Muscle of leg (tissue), 11 donors: Measurements from ENCODE around the gene GGT1. TPM values are rescaled to one million over a fixed set of nuclear protein-coding genes. Genes with fewer than 3 reads are reported as not detected.

Experiments
- DNase-seq: peaks from one replicate; pipeline ENCODE4 v3.0.0; 2013
- H3K27ac ChIP-seq: one replicate; pipeline ENCODE4 v1.5.1; 2013; ENCODE audit warnings: mild to moderate bottlenecking, low read length, control low read depth
- H3K27me3 ChIP-seq: one replicate; pipeline ENCODE4 v1.6.1; 2013; ENCODE audit warnings: low read length; ENCODE audit not compliant: control insufficient read depth, insufficient read depth
- H3K36me3 ChIP-seq: one replicate; pipeline ENCODE4 v1.6.1; 2013; ENCODE audit warnings: low read length; ENCODE audit not compliant: control insufficient read depth, insufficient read depth
- H3K4me1 ChIP-seq: one replicate; pipeline ENCODE4 v1.6.1; 2013; ENCODE audit warnings: low read length; ENCODE audit not compliant: control insufficient read depth, insufficient read depth
- H3K4me3 ChIP-seq: one replicate; pipeline ENCODE4 v1.5.1; 2013; ENCODE audit warnings: low read length, control low read depth
- H3K9me3 ChIP-seq: replicated peaks from 2 replicates; pipeline ENCODE4 v1.6.1; 2013; ENCODE audit warnings: low read depth, low read length; ENCODE audit not compliant: control insufficient read depth
- WGBS: methylation state at CpG from one replicate; pipeline ENCODE4 v1.1.5; 2013; ENCODE audit warnings: missing lambda C conversion rate; ENCODE audit not compliant: insufficient coverage; 5-methylcytosine and 5-hydroxymethylcytosine counted together
- polyA plus RNA-seq, 8 donors: library from polyadenylated mRNA; unstranded; fragments of 120-200 nt; gene quantifications; one replicate each; pipeline versions ENCODE4 v1.2.1 to v1.2.3, GENCODE V29; 2013; ENCODE audit warnings: inconsistent platforms in 1 of 8, low replicate concordance in 1 of 8; ENCODE audit not compliant: insufficient read length in 8 of 8, insufficient read depth in 1 of 8
- total RNA-seq: library from RNA; stranded (reverse); fragments of 120-200 nt; gene quantifications from one replicate; pipeline ENCODE4 v1.2.4, GENCODE V29; 2013

The GGT1 gene
- total and polyA plus RNA-seq, 9 donors, result 2.3 to 7.8 (median 2.8) TPM

- Histone ChIP-seq H3K4me1 (peaks cover 19% of the 10 kb centered on the region), H3K9me3 (no peaks in the 10 kb centered on the region), H3K27ac (peak overlapping the region; percentile 40), H3K4me3 (no peak overlapping the region), H3K36me3 (peaks cover 40% of the 10 kb centered on the region), H3K27me3 (no peaks in the 10 kb centered on the region)
- DNase-seq, result no peak
- no CpG with 5 or more reads among the region's 5 CpGs for WGBS
Measured at GRCh38 chr22:24584166-24584790, 18.7 kb upstream of the GGT1 start.

DNA sequence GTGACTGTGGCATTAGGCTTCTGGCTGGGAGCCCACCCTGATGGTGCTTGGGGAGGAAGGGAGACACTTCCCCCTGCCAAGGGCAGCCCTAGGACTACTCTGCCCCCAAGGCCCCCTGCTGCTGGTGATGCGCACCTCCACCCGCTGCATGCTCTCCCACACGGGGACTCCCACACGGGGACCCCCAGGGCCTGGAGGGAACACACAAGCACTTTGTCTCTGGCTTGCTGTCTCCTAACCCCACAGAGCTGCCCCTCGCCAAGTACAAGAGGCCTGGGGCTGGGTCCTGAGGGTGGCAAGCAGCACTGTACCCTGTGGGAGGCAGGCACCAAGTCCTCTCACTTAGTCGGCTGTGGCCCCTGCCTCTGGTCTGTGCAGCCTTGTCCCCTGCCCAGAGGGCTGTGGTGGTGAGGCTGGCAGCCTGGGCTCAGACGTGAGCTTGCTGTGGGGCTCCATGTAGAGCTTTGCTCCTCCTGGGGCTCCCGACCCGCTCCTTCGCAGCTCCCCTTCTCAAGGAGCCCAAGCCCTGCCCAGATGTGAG lies 18.1 kb upstream of the GGT1 start:
- no peaks in the 10 kb centered on the region for H3K9me3 ChIP-seq
- no peak overlapping the region for H3K4me3 ChIP-seq
- H3K36me3 ChIP-seq, result peaks cover 44% of the 10 kb centered on the region
- H3K27me3 ChIP-seq, result no peaks in the 10 kb centered on the region
- WGBS, result 81% methylated on average over 10 of the region's 10 CpGs
- DNase-seq, result no peak
- no peak overlapping the region for H3K27ac ChIP-seq
- peaks cover 19% of the 10 kb centered on the region for H3K4me1 ChIP-seq

DNA sequence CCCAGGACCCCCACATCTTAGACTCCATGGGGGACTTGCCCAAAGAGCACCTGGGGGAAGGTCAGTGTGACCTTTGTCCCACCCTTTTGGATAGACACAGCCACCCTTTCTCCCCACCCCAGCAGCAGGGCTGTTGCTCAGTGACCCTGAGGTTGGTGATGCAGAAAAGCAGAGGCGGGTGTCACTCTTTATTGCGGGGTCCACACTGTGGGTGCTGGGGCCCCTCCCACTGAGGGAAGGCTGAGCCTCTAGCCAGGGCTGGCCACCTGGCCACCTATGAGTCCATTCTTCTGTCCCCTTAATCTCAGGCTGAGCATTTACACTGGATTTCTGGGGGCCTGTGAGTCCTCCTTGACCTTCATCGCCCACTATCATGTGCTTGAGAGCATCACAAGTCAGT lies 17.5 kb upstream of the GGT1 start:
- 86% methylated on average over 2 of the region's 3 CpGs for WGBS
- Histone ChIP-seq H3K9me3 (no peaks in the 10 kb centered on the region), H3K27me3 (no peaks in the 10 kb centered on the region), H3K36me3 (peaks cover 44% of the 10 kb centered on the region), H3K4me1 (peaks cover 19% of the 10 kb centered on the region), H3K27ac (no peak overlapping the region), H3K4me3 (no peak overlapping the region)
- no peak for DNase-seq

- H3K27me3 ChIP-seq, result no peaks in the 10 kb centered on the region
- no peak for DNase-seq
- H3K4me3 ChIP-seq, result no peak overlapping the region
- no peak overlapping the region for H3K27ac ChIP-seq
- H3K36me3 ChIP-seq, result peaks cover 44% of the 10 kb centered on the region
- WGBS, result 92% methylated on average over 24 of the region's 24 CpGs
- no peaks in the 10 kb centered on the region for H3K9me3 ChIP-seq
- peaks cover 19% of the 10 kb centered on the region for H3K4me1 ChIP-seq
Measured at GRCh38 chr22:24585927-24586546, 17.0 kb upstream of the GGT1 start.

DNA sequence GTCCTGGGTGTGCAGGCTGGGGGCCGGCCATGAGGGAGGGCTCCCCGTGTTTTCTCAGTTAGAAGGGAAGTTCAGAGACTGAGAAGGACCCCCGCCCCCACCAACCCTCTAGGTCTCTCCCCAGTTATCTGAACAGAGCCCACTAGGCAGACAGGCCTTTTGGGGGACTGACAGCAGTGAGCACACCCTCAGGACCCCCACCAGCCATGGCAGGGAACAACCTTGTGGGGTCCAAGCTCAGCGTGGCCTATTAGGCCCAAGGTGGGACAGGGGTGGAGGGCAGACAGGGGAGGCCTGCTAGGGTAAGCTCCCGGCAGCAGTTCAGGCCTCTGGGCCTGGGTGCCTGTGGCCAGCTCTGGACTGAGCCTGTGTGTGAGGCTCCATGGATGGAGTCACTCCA lies 15.7 kb upstream of the GGT1 start:
- Histone ChIP-seq H3K27ac (no peak overlapping the region), H3K36me3 (peaks cover 44% of the 10 kb centered on the region), H3K27me3 (no peaks in the 10 kb centered on the region), H3K4me1 (peaks cover 24% of the 10 kb centered on the region), H3K9me3 (no peaks in the 10 kb centered on the region), H3K4me3 (no peak overlapping the region)
- DNase-seq, result no peak
- 77% methylated on average over 2 of the region's 5 CpGs for WGBS

DNA sequence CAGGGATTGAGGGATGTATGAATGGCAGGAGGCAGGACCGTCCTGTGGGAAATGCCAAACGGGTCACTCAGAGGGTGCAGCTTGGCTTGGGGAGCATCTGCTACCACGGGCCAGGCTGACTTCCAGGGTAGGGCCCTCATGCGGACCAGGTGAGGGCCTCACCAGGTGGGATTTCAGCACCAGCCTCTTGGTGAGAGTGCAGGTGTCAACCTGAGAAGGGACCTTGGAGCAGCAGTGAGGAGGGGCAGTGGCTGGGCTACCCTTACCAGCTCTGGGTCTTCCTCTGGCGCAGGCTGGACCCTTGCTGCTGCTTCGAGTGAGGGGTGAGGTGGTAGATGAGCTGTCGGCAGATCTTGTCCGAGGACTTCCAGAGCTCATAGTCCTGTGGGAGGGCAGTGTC lies 15.0 kb upstream of the GGT1 start:
- no peaks in the 10 kb centered on the region for H3K27me3 ChIP-seq
- H3K9me3 ChIP-seq, result no peaks in the 10 kb centered on the region
- no peak overlapping the region for H3K4me3 ChIP-seq
- WGBS, result 94% methylated on average over 6 of the region's 8 CpGs
- H3K27ac ChIP-seq, result no peak overlapping the region
- no peak for DNase-seq
- peaks cover 44% of the 10 kb centered on the region for H3K36me3 ChIP-seq
- peaks cover 25% of the 10 kb centered on the region for H3K4me1 ChIP-seq

DNA sequence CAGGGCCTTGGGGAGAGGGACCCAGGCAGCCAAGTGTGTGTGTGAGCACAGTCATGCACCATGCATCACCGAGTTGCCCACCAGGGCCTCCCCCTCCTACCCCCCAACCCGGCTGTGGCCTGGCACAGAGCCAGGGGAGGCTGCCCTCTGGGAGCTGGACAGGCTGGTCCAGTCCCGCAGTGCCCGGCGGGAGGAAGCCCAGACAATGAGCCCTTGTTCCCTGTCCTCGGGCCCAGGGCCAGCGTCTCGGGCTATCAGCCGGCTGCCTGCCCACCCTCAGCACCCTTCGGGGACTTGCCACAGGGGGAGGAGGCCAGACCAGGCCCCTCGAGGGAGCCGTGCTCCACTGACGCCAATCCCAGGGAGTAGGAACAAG lies 14.6 kb upstream of the GGT1 start:
- 77% methylated on average over 9 of the region's 13 CpGs for WGBS
- H3K27ac ChIP-seq, result no peak overlapping the region
- no peaks in the 10 kb centered on the region for H3K9me3 ChIP-seq
- peaks cover 44% of the 10 kb centered on the region for H3K36me3 ChIP-seq
- no peak overlapping the region for H3K4me3 ChIP-seq
- no peaks in the 10 kb centered on the region for H3K27me3 ChIP-seq
- peaks cover 24% of the 10 kb centered on the region for H3K4me1 ChIP-seq
- DNase-seq, result no peak

DNA sequence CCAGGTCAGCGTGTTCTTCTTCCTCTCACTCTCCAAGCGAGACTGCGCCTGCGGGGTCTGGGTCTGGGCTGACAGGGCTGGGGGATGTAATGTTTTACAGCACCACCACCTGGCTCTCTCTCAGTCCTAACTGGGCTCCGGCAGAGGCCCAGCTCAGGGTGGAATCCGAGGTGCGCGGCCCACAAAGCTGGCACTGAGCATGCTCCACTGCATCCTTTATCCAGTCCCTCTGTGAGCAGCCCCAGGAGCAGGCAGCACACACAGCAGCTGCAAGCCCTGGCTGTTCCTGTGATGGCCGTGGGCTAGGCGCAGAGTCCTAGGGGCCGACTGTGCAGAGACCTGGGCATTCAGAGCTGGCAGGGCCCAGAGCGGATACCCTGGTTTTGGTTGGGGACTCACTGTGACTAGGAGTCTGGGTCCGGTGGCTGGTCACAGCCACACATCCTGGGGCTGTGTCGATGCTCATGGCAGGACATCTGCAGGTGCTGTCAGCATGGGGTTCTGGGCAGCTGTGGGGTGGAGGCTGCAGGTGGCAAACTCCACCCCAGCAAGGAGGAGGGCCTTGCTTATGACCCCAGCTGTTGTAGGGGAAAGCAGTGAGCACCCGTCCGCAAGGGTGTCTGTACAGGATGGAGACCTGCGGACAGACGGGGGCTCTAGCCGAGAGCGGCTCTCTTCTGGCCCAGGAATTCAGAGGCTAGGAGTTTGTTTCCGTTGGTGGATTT lies 14.1 kb upstream of the GGT1 start:
- H3K4me1 ChIP-seq, result peaks cover 20% of the 10 kb centered on the region
- H3K36me3 ChIP-seq, result peaks cover 44% of the 10 kb centered on the region
- 93% methylated on average over 17 of the region's 21 CpGs for WGBS
- DNase-seq, result no peak
- H3K27me3 ChIP-seq, result no peaks in the 10 kb centered on the region
- no peak overlapping the region for H3K4me3 ChIP-seq
- no peaks in the 10 kb centered on the region for H3K9me3 ChIP-seq
- no peak overlapping the region for H3K27ac ChIP-seq

DNA sequence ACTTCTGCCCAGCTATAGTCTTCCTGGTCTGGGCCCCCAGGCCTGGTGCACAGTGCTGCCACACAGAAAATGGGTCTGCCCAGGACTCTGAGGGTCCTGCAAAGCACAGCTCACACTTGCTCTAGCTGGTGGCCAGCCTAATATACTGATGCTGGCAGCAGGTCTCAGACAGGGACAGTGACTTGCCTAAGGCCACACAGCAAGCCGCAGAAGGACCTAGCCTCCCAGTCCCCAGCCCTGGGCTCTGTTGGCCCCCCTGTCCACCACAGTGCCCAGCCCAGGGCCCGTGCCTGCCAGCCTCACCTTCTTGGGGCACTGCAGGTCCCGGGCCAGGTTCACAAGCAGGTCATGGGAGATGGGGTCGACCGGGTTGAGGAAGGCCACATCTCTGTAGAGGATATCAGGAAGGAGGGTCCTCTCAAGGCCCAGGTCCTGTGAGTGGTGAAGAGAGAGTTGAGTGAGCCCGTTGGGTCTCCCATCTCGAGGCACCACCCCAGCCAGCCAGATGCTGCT lies 13.4 kb upstream of the GGT1 start:
- Histone ChIP-seq H3K27me3 (no peaks in the 10 kb centered on the region), H3K27ac (no peak overlapping the region), H3K9me3 (no peaks in the 10 kb centered on the region), H3K36me3 (peaks cover 44% of the 10 kb centered on the region), H3K4me3 (no peak overlapping the region), H3K4me1 (peaks cover 14% of the 10 kb centered on the region)
- WGBS, result 97% methylated on average over 4 of the region's 7 CpGs
- DNase-seq, result no peak

DNA sequence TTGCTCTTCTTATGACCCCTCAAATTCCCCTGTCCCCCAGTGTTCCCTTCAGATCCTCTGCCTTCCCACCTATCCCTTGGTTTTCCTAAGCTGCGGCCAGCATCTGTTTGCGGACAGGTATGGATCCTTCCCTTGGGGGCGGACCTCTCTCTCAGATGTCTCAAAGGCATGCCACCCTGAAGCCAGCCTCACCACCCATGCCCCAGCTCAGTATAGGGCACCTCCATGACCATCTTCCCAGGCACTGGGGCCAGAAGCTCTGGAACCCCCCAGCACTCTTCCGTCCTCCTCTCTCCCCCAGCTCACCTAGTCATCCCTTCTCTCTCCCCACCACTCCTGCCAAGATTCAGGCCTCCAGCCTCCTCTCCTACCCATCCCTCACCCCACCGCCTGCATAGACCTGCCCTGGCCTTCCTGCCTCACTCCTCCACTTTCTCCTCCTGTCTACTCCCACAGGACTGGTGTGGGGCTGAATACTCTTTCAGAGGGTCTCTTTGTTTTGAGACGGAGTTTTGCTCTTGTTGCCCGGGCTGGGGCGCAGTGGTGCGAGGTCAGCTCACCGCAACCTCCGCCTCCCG lies 12.3 kb upstream of the GGT1 start:
- Histone ChIP-seq H3K9me3 (no peaks in the 10 kb centered on the region), H3K27me3 (no peaks in the 10 kb centered on the region), H3K4me1 (peaks cover 11% of the 10 kb centered on the region), H3K4me3 (no peak overlapping the region), H3K36me3 (peaks cover 35% of the 10 kb centered on the region), H3K27ac (no peak overlapping the region)
- WGBS, result 97% methylated on average over 11 of the region's 12 CpGs
- no peak for DNase-seq
